DMS114 treated with DMSO at 0.1 percent for 48 hours (cell line): ENCODE measurements around the gene STK32A.
"Not testable (repeated sequence)": the region's sequence is repeated elsewhere in the genome, so short reads cannot be mapped to it uniquely, and the experiment has no call there.

Source experiments
- DNase-seq: peaks from one replicate; lab custom pipeline; 2025; ENCODE audit not compliant: unreplicated experiment; lab: John Stamatoyannopoulos, UW

STK32A gene

GRCh38 chr5:147341345-147341744, 106.5 kb downstream of the STK32A start:
- no peak for DNase-seq

DNA sequence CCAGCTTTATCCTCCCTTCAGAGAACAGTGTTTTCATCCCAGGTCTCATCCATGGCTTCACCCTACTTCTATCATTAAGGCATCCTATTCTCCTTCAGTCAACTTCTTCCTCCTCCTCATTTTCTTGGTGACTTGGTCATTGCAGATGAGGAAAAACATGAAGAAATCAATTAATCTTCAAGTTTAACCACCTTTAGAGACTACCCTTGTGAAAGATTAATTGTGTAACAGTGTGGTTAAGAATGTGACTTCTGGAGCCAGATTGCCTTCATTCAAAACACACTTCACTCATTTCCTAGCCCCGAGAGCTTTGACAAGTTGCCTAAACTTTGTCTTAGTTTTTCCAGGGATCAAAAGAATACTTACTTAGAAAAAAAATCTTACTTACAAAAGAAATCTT, 110.0 kb downstream of the STK32A start:
- DNase-seq: no peak

- no peak for DNase-seq
Measured at GRCh38 chr5:147346006-147346561, 111.3 kb downstream of the STK32A start.

DNA sequence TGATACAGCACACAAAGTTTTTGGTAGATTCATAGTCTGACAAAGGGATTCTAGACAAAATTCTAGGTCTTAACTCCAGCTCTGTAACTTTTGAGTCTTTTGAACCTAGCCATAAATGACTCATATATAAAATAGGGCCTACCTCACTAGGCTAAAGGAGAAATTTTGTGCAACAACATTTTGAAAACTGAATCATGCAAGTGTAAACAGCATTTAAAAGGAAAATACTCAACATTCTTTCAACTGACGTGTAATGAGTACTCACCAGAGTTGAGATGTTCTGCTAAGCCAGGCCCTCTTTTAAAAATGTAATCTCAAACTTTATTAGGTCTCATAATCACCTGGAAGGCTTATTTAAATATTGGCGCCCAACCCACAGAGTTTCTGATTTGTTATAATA, 113.2 kb downstream of the STK32A start:
- DNase-seq: no peak

DNA sequence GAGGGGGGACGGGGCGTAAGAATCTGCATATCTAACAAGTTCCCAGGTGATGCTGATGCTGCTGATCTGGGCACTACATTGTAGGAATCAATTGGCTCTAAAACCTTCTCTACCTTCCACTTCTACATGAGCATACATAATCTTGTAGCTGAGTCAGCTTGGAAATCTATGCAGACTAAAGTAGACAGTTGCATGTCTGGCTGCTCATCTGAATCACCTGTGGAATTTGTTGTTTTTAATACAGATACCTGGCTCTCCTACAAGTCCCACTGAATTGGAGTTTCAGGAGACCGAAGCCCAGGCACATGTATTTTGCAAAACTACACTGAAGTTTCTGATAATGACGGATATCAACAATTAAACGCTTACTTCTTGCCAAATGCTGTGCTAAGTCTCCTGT, 113.6 kb downstream of the STK32A start:
- DNase-seq: no peak

DNA sequence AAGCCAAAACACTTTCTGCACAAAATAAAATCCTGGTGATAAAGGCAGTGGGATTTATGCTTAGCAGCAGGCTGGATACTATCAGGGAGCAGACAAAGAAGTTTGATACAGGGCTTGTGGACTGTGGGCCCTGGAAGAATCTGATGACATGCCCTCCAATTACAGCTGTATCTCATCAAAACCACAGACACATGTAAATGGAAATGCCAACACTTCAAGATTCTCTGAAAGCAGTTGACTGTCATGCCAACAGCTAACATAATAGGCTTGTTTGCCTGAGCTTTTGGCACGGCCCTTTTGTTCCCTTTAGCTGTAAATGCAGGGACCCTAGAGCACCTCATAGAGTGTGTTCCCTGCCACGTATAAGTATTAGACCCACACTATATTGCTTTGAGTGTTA, 114.4 kb downstream of the STK32A start:
- no peak for DNase-seq

DNA sequence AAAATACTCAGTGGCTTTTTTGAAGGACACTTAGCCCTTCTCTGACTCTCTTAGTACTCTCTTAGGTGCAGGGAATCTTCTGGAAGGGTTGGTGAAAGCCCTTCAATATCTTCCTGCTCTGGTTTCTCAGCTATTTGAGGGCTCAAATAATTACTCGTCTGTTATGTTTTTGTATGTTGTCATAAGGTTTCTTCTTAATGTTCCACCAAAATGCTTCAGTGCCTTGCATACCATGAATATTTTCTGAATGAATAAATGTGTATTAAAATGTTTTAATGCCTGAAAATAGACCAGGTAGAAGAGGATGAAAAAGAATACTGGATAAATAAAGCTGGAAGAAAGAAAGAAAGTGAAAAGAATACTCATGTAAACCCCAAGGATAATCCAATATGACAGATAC, 124.3 kb downstream of the STK32A start:
- DNase-seq: no peak

DNA sequence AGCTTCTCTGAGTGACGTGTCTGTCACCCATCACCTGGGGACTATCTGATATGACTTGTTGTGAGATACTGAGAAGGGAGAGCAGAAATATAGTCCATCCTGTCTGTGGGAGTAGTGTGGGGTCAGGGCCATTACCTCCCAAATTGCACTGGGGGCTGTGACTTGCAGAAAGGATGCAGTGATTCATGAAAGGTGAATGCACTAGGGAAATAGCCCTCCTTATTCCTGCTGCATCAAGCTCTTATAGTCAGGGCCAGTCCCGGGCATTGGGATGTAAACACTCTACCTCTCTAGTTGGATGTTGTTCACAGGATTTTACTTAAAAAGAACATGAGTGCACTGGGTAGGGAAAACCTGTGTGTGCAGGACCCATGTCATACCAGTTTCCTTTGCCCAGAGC, 124.8 kb downstream of the STK32A start:
- no peak for DNase-seq

GRCh38 chr5:147360816-147361215, 126.0 kb downstream of the STK32A start:
- DNase-seq: no peak

DNA sequence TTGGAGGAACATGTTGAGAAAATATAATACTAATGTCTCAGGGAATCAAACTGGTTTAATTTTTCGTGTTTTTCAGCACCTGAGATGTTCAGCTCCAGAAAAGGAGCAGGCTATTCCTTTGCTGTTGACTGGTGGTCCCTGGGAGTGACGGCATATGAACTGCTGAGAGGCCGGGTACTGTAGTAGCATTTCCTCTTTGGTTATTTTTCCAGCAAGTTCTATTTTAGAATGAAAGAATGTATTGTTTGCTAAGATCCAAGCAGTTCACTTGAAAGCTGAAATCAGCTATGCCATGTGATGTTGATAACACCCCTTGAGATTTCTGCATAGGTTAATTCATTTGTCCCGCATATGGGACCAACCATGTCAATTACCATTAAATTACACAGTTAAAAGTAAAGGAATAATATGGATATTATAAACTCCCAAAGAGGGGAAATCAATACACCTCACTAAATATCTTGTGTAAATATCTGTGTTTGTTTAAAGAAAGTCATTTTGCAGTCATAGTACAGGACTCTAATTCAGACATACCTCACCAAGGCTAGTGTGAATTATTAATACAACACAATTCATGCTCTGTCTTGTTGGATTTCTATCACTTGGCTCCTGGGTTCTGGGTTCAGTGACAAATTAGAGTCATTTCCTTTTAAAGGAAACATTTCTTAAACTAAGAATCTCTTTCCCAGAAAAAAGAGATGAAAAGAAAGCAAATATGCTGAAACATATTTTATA, 126.8 kb downstream of the STK32A start:
- DNase-seq: no peak

DNA sequence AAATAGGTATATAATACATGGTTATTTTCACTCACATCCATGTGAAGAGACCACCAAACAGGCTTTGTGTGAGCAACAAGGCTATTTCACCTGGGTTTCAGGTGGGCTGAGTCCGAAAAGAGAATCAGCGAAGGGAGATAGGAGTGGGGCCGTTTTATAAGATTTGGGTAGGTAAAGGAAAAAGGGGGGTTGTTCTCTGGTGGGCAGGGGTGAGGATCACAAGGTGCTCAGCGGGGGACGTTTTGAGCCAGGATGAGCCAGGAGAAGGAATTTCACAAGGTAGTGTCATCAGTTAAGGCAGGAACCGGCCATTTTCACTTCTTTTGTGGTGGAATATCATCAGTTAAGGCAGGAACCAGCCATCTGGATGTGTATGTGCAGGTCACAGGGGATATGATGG, 132.6 kb downstream of the STK32A start:
- not testable (repeated sequence) for DNase-seq

GRCh38 chr5:147369742-147370374, 135.0 kb downstream of the STK32A start:
- DNase-seq: peak; percentile 24

- no peak for DNase-seq
Measured at GRCh38 chr5:147371290-147371689, 136.5 kb downstream of the STK32A start.

- DNase-seq: no peak
Measured at GRCh38 chr5:147372191-147372590, 137.4 kb downstream of the STK32A start.

DNA sequence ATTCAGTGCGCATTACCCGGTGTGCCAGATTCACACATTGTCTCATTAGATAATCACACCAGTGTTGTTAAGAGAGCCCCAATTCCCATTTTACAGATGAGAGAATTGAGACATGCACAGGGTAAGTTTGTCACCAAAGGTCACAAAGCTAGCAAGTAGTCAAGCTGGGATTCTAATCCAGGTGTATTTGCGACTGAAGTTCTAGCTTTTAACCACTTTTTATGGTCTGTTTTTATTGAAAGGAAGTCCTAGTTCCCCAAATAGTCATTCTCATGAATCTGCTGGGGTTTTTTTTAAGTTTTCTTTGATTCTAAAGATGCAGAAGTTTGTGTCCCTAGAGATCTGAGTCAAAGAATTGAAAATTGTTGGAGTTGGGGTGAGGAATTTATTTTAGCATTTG, 138.5 kb downstream of the STK32A start:
- no peak for DNase-seq

DNA sequence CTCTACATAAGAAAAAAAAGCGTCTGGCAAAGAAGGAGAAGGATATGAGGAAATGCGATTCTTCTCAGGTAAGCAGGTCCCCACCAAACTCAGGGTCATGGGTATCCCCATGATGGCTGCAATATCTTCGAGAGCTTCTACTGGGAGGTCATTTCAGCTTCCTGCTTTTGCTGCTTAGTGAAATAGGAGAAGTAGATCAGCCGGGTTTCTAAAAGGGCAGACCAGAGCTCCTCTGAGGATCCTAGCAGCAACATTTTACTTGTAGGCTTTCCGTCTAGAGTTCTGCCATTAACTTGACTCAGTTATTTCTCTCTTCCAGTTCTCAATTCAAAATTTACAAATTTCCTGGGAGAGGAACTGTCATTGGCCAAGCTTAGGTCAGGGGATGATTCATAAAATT, 140.3 kb downstream of the STK32A start:
- DNase-seq: no peak

- no peak for DNase-seq
Measured at GRCh38 chr5:147377682-147378081, 142.9 kb downstream of the STK32A start.

GRCh38 chr5:147381555-147381954, 146.7 kb downstream of the STK32A start:
- DNase-seq: no peak

DNA sequence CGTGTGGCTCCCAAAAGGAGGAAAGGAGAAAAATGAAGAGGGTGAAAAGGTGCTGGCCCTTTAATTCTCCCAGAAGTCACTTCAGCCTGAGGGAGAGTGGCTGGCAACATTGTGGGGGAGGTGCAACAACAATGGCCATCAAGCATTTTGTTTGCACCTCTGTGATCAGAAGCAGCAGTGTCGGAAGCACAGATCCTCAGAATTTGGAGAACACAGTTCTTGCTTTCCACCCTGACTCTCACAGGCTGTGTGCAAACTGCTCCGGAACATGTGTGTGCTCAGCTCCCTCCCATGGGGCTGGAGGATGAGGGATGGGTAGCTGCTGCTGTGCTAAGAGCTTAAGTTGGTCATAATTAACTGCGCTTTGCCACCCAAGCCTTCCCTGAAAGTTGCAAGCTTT, 147.9 kb downstream of the STK32A start:
- DNase-seq: no peak

- no peak for DNase-seq
Measured at GRCh38 chr5:147384346-147385193, 149.7 kb downstream of the STK32A start.

- DNase-seq: no peak
Measured at GRCh38 chr5:147387109-147387508, 152.3 kb downstream of the STK32A start.
